GM12872 (cell line): ENCODE results near the gene EYS.

Experiments
- CTCF ChIP-seq: IDR thresholded peaks from 3 replicates; pipeline ENCODE4 v1.5.1; 2011; ENCODE audit warnings: low read depth, mild to moderate bottlenecking, low read length, moderate library complexity; ENCODE audit not compliant: insufficient read depth

The EYS gene

GRCh38 chr6:64213697-64214096, 1493.3 kb downstream of the EYS start:
- TF ChIP-seq CTCF, result no peak

- TF ChIP-seq CTCF, result no peak
Measured at GRCh38 chr6:64197246-64197645, 1509.8 kb downstream of the EYS start.

GRCh38 chr6:64186592-64186991, 1520.4 kb downstream of the EYS start:
- TF ChIP-seq CTCF, result no peak

GRCh38 chr6:64185621-64186020, 1521.4 kb downstream of the EYS start:
- TF ChIP-seq CTCF, result no peak

GRCh38 chr6:64175296-64175695, 1531.7 kb downstream of the EYS start:
- no peak for TF ChIP-seq CTCF

GRCh38 chr6:64170316-64170715, 1536.7 kb downstream of the EYS start:
- no peak for TF ChIP-seq CTCF

GRCh38 chr6:64160486-64160885, 1546.5 kb downstream of the EYS start:
- TF ChIP-seq CTCF, result no peak

- TF ChIP-seq CTCF, result no peak
Measured at GRCh38 chr6:64155063-64155462, 1552.0 kb downstream of the EYS start.
